ENCODE results near the gene ENAH. TPM values are rescaled to one million over a fixed set of nuclear protein-coding genes. Genes with fewer than 3 reads are reported as not detected.
A peak's percentile ranks its signal among the peaks of the same experiment; 100 is the strongest.

The ENAH gene
- total and polyA plus RNA-seq, 2 experiments from 2014 or later, result 109 to 184 TPM

DNA sequence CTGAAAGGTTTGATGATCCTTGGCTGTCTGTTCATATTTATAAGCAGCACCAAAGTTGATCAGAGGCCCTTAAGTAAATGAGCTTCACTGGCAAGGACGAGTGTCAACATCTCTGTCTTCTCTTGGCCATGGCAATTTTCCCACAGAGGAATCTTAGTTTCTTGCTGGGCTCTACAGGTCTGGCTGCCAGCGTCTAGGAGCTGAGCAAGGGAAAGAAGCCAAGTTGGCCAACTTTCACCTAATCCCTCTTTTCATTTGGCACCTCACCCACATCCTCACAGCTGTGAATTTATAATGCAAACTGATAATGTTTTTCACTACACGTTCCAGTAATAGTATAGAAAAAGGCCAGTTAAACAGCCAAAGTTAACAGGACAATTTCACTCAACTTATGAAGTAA, 126.0 kb downstream of the ENAH start (continued):
- TF ChIP-seq, protein P1, sequence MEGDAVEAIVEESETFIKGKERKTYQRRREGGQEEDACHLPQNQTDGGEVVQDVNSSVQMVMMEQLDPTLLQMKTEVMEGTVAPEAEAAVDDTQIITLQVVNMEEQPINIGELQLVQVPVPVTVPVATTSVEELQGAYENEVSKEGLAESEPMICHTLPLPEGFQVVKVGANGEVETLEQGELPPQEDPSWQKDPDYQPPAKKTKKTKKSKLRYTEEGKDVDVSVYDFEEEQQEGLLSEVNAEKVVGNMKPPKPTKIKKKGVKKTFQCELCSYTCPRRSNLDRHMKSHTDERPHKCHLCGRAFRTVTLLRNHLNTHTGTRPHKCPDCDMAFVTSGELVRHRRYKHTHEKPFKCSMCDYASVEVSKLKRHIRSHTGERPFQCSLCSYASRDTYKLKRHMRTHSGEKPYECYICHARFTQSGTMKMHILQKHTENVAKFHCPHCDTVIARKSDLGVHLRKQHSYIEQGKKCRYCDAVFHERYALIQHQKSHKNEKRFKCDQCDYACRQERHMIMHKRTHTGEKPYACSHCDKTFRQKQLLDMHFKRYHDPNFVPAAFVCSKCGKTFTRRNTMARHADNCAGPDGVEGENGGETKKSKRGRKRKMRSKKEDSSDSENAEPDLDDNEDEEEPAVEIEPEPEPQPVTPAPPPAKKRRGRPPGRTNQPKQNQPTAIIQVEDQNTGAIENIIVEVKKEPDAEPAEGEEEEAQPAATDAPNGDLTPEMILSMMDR (conservative IDR thresholded peaks at IDR 0.05; ENCODE audit: low read depth in 2 of 2), result no peak
- TF ChIP-seq EZH2phosphoT487 (IDR thresholded peaks at IDR 0.05; ENCODE audit: unreplicated experiment), result no peak
- no peak for TF ChIP-seq NANOG (IDR thresholded peaks at IDR 0.05; ENCODE audit: borderline replicate concordance)
- TF ChIP-seq JUNB (IDR thresholded peaks at IDR 0.05; ENCODE audit: unreplicated experiment), result no peak
- TF ChIP-seq ZNF331 (CRISPR knock-in tag; IDR thresholded peaks at IDR 0.05; ENCODE audit: low read depth), result no peak

DNA sequence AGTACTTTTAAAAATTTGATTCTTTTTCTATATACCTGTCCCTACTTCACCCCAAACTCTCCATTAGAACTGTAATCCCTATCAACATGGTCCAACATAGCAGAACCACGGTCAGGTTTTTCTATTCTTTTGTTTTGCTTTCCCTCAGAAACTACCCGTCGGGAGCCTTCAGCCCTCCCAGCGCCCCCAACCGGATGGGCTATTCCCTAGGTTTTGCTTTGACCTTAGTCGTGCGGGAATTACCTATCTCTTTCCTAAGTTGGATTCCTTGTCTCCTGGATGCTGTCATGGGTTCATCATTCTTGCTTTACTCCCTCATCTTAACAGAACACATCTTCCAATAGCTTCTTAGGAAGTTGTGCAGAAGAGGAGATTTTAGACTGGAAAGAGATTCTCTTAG, 127.5 kb downstream of the ENAH start:
- H3K27ac Mint-ChIP-seq, result no peak overlapping the region; the same call in 1 of the 2 replicates
- H3K27me3 Mint-ChIP-seq (ENCODE audit: insufficient read depth, low read depth, poor library complexity), result peaks cover 12% of the 10 kb centered on the region
- H3K79me2 ChIP-seq (replicated peaks; ENCODE audit: insufficient read depth), result peaks cover 97% of the 10 kb centered on the region
- ATAC-seq (peak; percentile 50), DNase-seq (ENCODE audit: low spot score) (peak; percentile 57)
- H3K27ac ChIP-seq (ENCODE audit: low read depth), result peak overlapping the region; percentile 29; the same call in 1 of the 2 replicates
- H3K4me1 ChIP-seq (ENCODE audit: insufficient read depth), result peaks cover 46% of the 10 kb centered on the region
- peaks cover 11% of the 10 kb centered on the region; the same call in 2 of the 3 replicates for H3K36me3 Mint-ChIP-seq (ENCODE audit: low read depth)
- no peak overlapping the region for H3K4me3 ChIP-seq
- H3F3A ChIP-seq (replicated peaks; ENCODE audit: low read depth), result no peaks in the 10 kb centered on the region
- peaks cover 38% of the 10 kb centered on the region for H3K4me1 Mint-ChIP-seq
- H3K9me2 ChIP-seq (ENCODE audit: insufficient read depth), result no peaks in the 10 kb centered on the region
- TF ChIP-seq EZH2phosphoT487 (IDR thresholded peaks at IDR 0.05; ENCODE audit: unreplicated experiment), result no peak
- TF ChIP-seq, protein P1 (conservative IDR thresholded peaks at IDR 0.05; ENCODE audit: low read depth in 2 of 2), result peak in 1 of 2 experiments; percentile 23; a peak in 3 of 4 replicates
- peaks cover 11% of the 10 kb centered on the region for H4K20me1 ChIP-seq (replicated peaks; ENCODE audit: insufficient read depth)
- peak overlapping the region; percentile 55 for H3K4me2 ChIP-seq
- H3K36me3 ChIP-seq (ENCODE audit: insufficient read depth), result peaks cover 2% of the 10 kb centered on the region; the same call in 1 of the 2 replicates
- no peaks in the 10 kb centered on the region for H3K27me3 ChIP-seq (ENCODE audit: insufficient read depth)
- H2AFZ ChIP-seq, result no peak overlapping the region
- no peaks in the 10 kb centered on the region; the same call in 2 of the 3 replicates for H3K9me3 Mint-ChIP-seq
- H3K4me3 Mint-ChIP-seq, result no peak overlapping the region

DNA sequence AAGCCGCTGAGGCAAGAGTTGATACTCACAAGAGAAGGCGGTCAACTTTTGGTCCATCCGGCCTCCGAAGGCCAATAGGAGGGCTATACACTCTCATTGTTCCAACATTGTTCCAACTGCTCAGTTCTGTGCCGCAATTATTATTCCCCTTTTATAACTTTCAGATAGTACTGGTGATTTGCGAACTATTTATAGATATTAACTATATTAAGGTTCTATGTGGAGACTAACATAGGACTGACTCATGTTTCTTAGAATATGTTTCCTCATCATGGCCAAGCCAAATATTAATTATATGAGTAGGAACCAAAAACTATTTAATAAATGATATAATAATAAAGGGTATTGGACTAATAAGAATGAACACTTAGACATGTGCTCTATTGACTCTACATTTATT, 128.4 kb downstream of the ENAH start:
- ATAC-seq, result no peak
- Histone ChIP-seq H3K36me3 (ENCODE audit: insufficient read depth) (no peaks in the 10 kb centered on the region), H3K27me3 (ENCODE audit: insufficient read depth) (no peaks in the 10 kb centered on the region), H3K4me3 (no peak overlapping the region), H3K4me1 (ENCODE audit: insufficient read depth) (peaks cover 54% of the 10 kb centered on the region), H3K4me2 (no peak overlapping the region), H3K27ac (ENCODE audit: low read depth) (no peak overlapping the region), H3K9me2 (ENCODE audit: insufficient read depth) (no peaks in the 10 kb centered on the region), H3F3A (replicated peaks; ENCODE audit: low read depth) (no peaks in the 10 kb centered on the region), H3K79me2 (replicated peaks; ENCODE audit: insufficient read depth) (peaks cover 96% of the 10 kb centered on the region), H2AFZ (no peak overlapping the region), H4K20me1 (replicated peaks; ENCODE audit: insufficient read depth) (peaks cover 11% of the 10 kb centered on the region)
- peaks cover 12% of the 10 kb centered on the region for H3K36me3 Mint-ChIP-seq (ENCODE audit: low read depth)
- DNase-seq (ENCODE audit: low spot score), result no peak
- no peak overlapping the region for H3K4me3 Mint-ChIP-seq
- H3K27me3 Mint-ChIP-seq (ENCODE audit: insufficient read depth, low read depth, poor library complexity), result peaks cover 12% of the 10 kb centered on the region
- H3K9me3 Mint-ChIP-seq, result no peaks in the 10 kb centered on the region; the same call in 2 of the 3 replicates
- H3K4me1 Mint-ChIP-seq, result peaks cover 41% of the 10 kb centered on the region
- H3K27ac Mint-ChIP-seq, result no peak overlapping the region
- TF ChIP-seq ZNF331 (CRISPR knock-in tag; IDR thresholded peaks at IDR 0.05; ENCODE audit: low read depth), result no peak
- no peak for TF ChIP-seq EZH2phosphoT487 (IDR thresholded peaks at IDR 0.05; ENCODE audit: unreplicated experiment)
- no peak for TF ChIP-seq ZNF114 (CRISPR knock-in tag; IDR thresholded peaks at IDR 0.05)
- TF ChIP-seq NANOG (IDR thresholded peaks at IDR 0.05; ENCODE audit: borderline replicate concordance), result no peak
- no peak for TF ChIP-seq JUNB (IDR thresholded peaks at IDR 0.05; ENCODE audit: unreplicated experiment)
- no peak for TF ChIP-seq EZH2 (IDR thresholded peaks at IDR 0.05; ENCODE audit: low read depth, unreplicated experiment)
- no peak for TF ChIP-seq POLR2AphosphoS5 (IDR thresholded peaks at IDR 0.05; ENCODE audit: low read depth)
- TF ChIP-seq, protein P2, sequence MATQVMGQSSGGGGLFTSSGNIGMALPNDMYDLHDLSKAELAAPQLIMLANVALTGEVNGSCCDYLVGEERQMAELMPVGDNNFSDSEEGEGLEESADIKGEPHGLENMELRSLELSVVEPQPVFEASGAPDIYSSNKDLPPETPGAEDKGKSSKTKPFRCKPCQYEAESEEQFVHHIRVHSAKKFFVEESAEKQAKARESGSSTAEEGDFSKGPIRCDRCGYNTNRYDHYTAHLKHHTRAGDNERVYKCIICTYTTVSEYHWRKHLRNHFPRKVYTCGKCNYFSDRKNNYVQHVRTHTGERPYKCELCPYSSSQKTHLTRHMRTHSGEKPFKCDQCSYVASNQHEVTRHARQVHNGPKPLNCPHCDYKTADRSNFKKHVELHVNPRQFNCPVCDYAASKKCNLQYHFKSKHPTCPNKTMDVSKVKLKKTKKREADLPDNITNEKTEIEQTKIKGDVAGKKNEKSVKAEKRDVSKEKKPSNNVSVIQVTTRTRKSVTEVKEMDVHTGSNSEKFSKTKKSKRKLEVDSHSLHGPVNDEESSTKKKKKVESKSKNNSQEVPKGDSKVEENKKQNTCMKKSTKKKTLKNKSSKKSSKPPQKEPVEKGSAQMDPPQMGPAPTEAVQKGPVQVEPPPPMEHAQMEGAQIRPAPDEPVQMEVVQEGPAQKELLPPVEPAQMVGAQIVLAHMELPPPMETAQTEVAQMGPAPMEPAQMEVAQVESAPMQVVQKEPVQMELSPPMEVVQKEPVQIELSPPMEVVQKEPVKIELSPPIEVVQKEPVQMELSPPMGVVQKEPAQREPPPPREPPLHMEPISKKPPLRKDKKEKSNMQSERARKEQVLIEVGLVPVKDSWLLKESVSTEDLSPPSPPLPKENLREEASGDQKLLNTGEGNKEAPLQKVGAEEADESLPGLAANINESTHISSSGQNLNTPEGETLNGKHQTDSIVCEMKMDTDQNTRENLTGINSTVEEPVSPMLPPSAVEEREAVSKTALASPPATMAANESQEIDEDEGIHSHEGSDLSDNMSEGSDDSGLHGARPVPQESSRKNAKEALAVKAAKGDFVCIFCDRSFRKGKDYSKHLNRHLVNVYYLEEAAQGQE (IDR thresholded peaks at IDR 0.05; ENCODE audit: unreplicated experiment), result no peak
- TF ChIP-seq, protein P3, sequence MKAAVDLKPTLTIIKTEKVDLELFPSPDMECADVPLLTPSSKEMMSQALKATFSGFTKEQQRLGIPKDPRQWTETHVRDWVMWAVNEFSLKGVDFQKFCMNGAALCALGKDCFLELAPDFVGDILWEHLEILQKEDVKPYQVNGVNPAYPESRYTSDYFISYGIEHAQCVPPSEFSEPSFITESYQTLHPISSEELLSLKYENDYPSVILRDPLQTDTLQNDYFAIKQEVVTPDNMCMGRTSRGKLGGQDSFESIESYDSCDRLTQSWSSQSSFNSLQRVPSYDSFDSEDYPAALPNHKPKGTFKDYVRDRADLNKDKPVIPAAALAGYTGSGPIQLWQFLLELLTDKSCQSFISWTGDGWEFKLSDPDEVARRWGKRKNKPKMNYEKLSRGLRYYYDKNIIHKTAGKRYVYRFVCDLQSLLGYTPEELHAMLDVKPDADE (IDR thresholded peaks at IDR 0.05), result no peak
- no peak for TF ChIP-seq CREB1 (CRISPR knock-in tag; IDR thresholded peaks at IDR 0.05; ENCODE audit: low read depth)
